Uterus (tissue), 4 donors: ENCODE measurements around the gene FAM76A. TPM values are rescaled to one million over a fixed set of nuclear protein-coding genes. Genes with fewer than 3 reads are reported as not detected.
"Not testable (repeated sequence)": the region's sequence is repeated elsewhere in the genome, so short reads cannot be mapped to it uniquely, and the experiment has no call there.

Experiments used
- DNase-seq, 2 donors: peaks; one replicate each; pipeline ENCODE4 v3.0.0-alpha.2; 2019 to 2020
- H3K27ac ChIP-seq, 2 donors: fragments of 200-600 bp; sonication (generic); 1 replicate in 1 of 2; 2 replicates in 1 of 2; pipeline ENCODE4 v1.5.1; 2016 to 2018
- H3K27me3 ChIP-seq, 2 donors: fragments of 200-600 bp; sonication (generic); one replicate each; pipeline ENCODE4 v1.5.1; 2018 to 2019; ENCODE audit warnings: control low read depth in 1 of 2
- H3K36me3 ChIP-seq, 2 donors: fragments of 200-600 bp; sonication (generic); one replicate each; pipeline ENCODE4 v1.5.1; 2019; ENCODE audit warnings: control low read depth in 1 of 2
- H3K4me1 ChIP-seq, 2 donors: fragments of 200-600 bp; sonication (generic); one replicate each; pipeline ENCODE4 v1.5.1; 2018 to 2019; ENCODE audit warnings: control low read depth in 1 of 2
- H3K4me3 ChIP-seq, 2 donors: fragments of 200-600 bp; sonication (generic); 1 replicate in 1 of 2; 2 replicates in 1 of 2; pipeline ENCODE4 v1.5.1; 2018 to 2019; ENCODE audit warnings: mild to moderate bottlenecking in 1 of 2
- H3K9me3 ChIP-seq, 2 donors: fragments of 200-600 bp; sonication (generic); one replicate each; pipeline ENCODE4 v1.5.1; 2019; ENCODE audit warnings: control low read depth in 1 of 2
- POLR2A ChIP-seq, 2 donors: fragments of 450-650 bp; IDR thresholded peaks; one replicate each; pipeline ENCODE4 v1.6.1; 2016; ENCODE audit warnings: antibody characterized with exemption in 2 of 2, mild to moderate bottlenecking in 1 of 2, moderate library complexity in 1 of 2
- intact Hi-C: fragments of 100-400 bp; cut with DNase I; formaldehyde crosslinking; loops from one replicate; pipeline ENCODE4 v1.15.1; 2023; ENCODE audit warnings: low total_unique reads
- total RNA-seq, 4 donors: library from RNA; depleted of rRNA in 3 of 4; stranded (reverse); fragments of >200 nt in 3 of 4; gene quantifications; one replicate each; pipeline versions ENCODE4 v1.1.0 to v1.2.4, GENCODE V29; 2014 to 2023
- TF ChIP-seq, protein P1 (sequence below), 4 experiments: fragments of 200-600 bp in 2 of 4; fragments of 450-650 bp in 2 of 4; sonication (generic) in 2 of 4; IDR thresholded peaks; one replicate each; pipeline ENCODE4 v1.5.1; 2016 to 2019; ENCODE audit warnings: antibody characterized with exemption in 4 of 4, mild to moderate bottlenecking in 2 of 4, moderate library complexity in 1 of 4
- donor health status: DM: yes; HTN: yes; CAD: no.

The FAM76A gene
- total RNA-seq, 4 donors from 2014 or later = 5.4 to 26.6 (median 20.5) TPM

DNA sequence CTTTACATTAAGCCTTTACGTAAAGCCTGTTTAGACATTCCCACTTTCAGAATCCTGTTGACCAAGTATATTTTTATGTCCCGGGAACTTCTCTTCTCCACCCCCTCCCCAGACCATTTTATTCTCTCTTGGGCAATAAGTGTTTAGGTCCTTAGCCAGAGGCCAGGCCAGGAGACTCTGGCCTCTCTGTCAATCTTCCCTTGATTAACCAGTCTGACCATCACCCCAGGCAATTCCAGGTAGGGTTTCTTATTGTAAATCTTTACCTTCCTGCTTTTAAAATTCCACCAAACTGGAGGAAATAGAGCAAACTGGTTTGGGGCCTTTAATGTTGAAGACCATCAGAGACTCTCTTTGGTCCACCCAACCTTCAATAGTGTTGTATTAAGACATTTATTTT is 41.6 kb upstream of the FAM76A start:
- TF ChIP-seq POLR2A (IDR thresholded peaks at IDR 0.05) = no peak
- TF ChIP-seq, protein P1, sequence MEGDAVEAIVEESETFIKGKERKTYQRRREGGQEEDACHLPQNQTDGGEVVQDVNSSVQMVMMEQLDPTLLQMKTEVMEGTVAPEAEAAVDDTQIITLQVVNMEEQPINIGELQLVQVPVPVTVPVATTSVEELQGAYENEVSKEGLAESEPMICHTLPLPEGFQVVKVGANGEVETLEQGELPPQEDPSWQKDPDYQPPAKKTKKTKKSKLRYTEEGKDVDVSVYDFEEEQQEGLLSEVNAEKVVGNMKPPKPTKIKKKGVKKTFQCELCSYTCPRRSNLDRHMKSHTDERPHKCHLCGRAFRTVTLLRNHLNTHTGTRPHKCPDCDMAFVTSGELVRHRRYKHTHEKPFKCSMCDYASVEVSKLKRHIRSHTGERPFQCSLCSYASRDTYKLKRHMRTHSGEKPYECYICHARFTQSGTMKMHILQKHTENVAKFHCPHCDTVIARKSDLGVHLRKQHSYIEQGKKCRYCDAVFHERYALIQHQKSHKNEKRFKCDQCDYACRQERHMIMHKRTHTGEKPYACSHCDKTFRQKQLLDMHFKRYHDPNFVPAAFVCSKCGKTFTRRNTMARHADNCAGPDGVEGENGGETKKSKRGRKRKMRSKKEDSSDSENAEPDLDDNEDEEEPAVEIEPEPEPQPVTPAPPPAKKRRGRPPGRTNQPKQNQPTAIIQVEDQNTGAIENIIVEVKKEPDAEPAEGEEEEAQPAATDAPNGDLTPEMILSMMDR (IDR thresholded peaks at IDR 0.05) = no peak
- intact Hi-C loops = no loop called here
- Histone ChIP-seq H3K4me3 (no peak overlapping the region), H3K36me3 (no peaks in the 10 kb centered on the region), H3K27ac (no peak overlapping the region), H3K4me1 (no peaks in the 10 kb centered on the region), H3K9me3 (peaks cover 0 to 4% of the 10 kb centered on the region in 2 donors), H3K27me3 (no peaks in the 10 kb centered on the region)
- DNase-seq = no peak

DNA sequence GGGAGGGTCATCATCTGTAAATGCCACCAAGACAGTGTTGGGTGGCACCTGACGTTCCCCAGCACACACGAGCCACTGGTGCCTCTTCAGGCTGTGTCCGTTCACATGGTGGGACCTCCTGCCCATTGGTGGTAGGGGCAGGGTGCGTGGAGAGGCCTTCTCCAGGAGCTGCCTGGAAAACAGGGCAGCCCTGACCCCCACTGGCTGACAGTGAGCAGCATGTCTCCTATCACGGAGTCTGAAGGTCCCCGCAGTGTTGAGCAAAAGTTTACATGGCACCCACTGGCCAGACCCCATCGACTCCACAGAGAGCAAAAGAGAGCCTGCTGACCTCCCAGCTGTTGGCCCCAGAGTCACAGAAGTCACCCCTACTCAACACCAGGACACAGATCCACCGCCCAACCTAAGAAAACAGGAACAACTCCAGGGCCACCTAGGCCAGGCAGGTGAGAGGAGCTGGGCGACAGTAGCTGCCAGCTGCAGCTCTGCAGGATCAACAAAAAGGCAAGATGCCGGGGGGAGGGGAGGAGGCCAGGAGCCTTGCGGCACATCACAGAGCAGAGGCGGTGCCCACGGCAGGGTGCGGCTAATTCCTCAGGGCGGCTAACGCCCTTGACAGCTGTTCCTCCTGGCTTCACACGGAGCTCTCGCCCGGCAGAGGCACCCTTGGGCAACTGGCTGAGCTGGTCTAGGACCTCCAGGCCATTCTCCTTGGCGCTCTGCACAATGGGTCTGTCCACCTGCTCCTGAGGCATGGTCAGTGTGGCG is 39.4 kb upstream of the FAM76A start:
- Histone ChIP-seq H3K4me3 (no peak overlapping the region), H3K4me1 (no peaks in the 10 kb centered on the region), H3K9me3 (peaks cover 0 to 3% of the 10 kb centered on the region in 2 donors), H3K27ac (no peak overlapping the region), H3K36me3 (no peaks in the 10 kb centered on the region), H3K27me3 (no peaks in the 10 kb centered on the region)
- no peak for DNase-seq
- TF ChIP-seq, protein P1 (IDR thresholded peaks at IDR 0.05) = no peak
- no peak for TF ChIP-seq POLR2A (IDR thresholded peaks at IDR 0.05)
- intact Hi-C loops = no loop called here

DNA sequence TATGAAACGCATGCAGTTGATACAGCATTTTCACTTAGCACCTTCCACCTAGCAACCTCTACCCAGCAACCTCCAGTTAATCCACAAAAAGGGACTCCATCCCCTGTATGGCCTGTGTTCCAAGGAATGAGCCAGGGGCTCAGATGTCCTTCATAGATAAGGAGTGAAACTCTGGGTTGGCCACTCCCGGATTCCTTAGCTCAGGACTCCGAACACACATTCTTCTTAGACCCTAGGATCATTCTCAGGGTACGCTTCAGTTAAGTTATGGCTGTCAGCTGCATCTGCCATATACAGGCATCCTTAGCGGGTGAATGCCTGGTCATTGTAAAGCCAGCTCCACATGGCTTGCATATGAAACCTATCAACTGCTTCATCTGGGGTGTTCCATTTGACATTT is 37.9 kb upstream of the FAM76A start:
- no peaks in the 10 kb centered on the region for H3K36me3 ChIP-seq
- H3K27me3 ChIP-seq = no peaks in the 10 kb centered on the region
- TF ChIP-seq, protein P1 (IDR thresholded peaks at IDR 0.05) = no peak
- no peak for TF ChIP-seq POLR2A (IDR thresholded peaks at IDR 0.05)
- no peaks in the 10 kb centered on the region for H3K9me3 ChIP-seq
- DNase-seq = no peak
- H3K4me3 ChIP-seq = no peak overlapping the region
- no peaks in the 10 kb centered on the region for H3K4me1 ChIP-seq
- intact Hi-C loops = no loop called here
- H3K27ac ChIP-seq = no peak overlapping the region

DNA sequence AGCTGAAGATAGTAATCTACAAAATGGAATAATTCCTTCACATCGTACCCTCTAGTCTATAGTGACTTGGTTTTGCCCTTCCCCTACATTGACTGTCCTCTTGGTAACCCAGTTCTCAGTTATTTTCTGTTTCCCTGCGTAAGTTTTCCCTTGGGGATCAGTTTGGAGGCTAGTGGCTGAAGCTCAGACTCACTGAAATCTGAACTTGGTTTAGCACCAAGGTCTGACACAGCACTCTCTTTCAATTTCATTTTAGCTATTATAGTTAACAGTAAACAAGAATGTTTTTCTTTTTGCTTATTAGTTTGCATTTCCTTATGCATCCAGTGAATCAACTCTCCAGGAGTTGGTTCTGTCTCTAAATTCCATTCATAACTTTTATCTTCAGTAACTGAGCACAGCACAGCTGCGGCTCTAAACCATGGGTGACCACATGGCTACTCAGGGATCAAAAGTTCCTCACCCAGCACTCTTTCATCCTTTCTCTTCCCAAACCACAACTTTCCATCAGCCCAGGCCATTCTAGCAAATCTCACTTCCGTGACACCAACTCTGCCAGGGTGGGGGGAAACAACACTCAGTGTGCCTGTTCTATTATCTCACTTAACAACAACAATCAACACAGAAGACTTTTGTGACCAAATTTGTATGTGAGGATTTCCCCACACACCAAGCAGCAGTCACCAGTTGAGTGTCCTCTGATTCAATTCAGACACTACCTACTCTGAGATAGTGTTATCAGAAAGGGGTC is 36.2 kb upstream of the FAM76A start:
- intact Hi-C loops = no loop called here
- TF ChIP-seq, protein P1 (IDR thresholded peaks at IDR 0.05) = no peak
- no peak for TF ChIP-seq POLR2A (IDR thresholded peaks at IDR 0.05)
- Histone ChIP-seq H3K4me3 (no peak overlapping the region), H3K9me3 (no peaks in the 10 kb centered on the region), H3K36me3 (no peaks in the 10 kb centered on the region), H3K4me1 (no peaks in the 10 kb centered on the region), H3K27me3 (no peaks in the 10 kb centered on the region), H3K27ac (peak overlapping the region in 1 of 2 donors; percentile 19)
- DNase-seq = no peak

DNA sequence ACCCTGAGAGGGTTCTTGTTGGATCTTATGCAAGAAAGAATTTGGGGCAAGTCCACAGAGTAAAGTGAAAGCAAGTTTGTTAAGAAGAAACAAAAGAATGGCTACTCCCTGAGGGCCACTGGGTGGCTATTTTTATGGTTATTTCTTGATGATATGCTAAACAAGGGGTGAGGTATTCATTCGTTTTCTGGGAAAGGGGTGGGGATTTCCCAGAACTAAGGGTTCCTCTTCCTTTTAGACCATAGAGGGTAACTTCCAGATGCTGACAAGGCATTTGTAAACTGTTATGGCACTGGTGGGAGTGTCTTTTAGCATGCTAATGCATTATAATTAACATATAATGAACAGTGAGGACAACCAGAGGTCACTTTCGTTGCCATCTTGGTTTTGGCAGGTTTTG is 35.6 kb upstream of the FAM76A start:
- no peaks in the 10 kb centered on the region for H3K36me3 ChIP-seq
- DNase-seq = no peak
- no peaks in the 10 kb centered on the region for H3K27me3 ChIP-seq
- TF ChIP-seq POLR2A (IDR thresholded peaks at IDR 0.05) = no peak
- TF ChIP-seq, protein P1 (IDR thresholded peaks at IDR 0.05) = no peak
- no peaks in the 10 kb centered on the region for H3K4me1 ChIP-seq
- intact Hi-C loops = no loop called here
- no peaks in the 10 kb centered on the region for H3K9me3 ChIP-seq
- no peak overlapping the region for H3K27ac ChIP-seq
- H3K4me3 ChIP-seq = no peak overlapping the region

DNA sequence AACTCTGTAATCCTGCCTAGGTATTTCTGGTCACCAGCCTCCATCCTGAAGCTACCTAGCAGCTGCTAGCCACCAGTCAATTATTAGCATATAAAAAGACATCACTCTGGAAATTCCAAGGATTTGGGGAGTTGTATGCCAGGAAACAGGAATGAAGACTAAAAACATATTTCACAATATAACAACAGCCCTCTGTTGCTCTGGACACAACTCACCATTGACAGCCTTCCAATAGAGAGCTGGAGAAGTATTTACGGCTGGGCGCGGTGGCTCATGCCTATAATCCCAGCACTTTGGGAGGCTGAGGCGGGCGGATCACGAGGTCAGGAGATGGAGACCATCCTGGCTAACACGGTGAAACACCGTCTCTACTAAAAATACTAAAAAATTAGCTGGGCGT is 28.9 kb upstream of the FAM76A start:
- H3K9me3 ChIP-seq, H3K4me3 ChIP-seq, intact Hi-C loops, H3K36me3 ChIP-seq, H3K27ac ChIP-seq, H3K4me1 ChIP-seq, DNase-seq, H3K27me3 ChIP-seq: not testable (repeated sequence)
